Keratinocyte (primary cell): ENCODE measurements around the gene EBF4. TPM values are rescaled to one million over a fixed set of nuclear protein-coding genes. Genes with fewer than 3 reads are reported as not detected.
A peak's percentile ranks its signal among the peaks of the same experiment; 100 is the strongest.
"Not testable (repeated sequence)": the region's sequence is repeated elsewhere in the genome, so short reads cannot be mapped to it uniquely, and the experiment has no call there.

ENCODE experiments used
- DNase-seq: peaks from one replicate; pipeline ENCODE4 v3.0.0-alpha.2; 2011; ENCODE audit warnings: low read depth, missing footprints, low spot score
- FAIRE-seq: peaks from 2 replicates; lab custom pipeline; 2011; peaks lifted over from hg19 to GRCh38; lab: Jason Lieb, UNC
- H2AFZ ChIP-seq: 2 replicates; pipeline ENCODE4 v1.6.0; 2012; ENCODE audit warnings: low read length, control low read depth, inconsistent platforms; ENCODE audit not compliant: control insufficient read depth
- H3K27ac ChIP-seq: 2 replicates; pipeline ENCODE4 v1.5.1; 2011; ENCODE audit warnings: low read length; ENCODE audit not compliant: control insufficient read depth, insufficient read depth
- H3K27me3 ChIP-seq: 3 replicates; pipeline ENCODE4 v1.6.0; 2011; ENCODE audit warnings: low read length; ENCODE audit not compliant: control insufficient read depth, insufficient read depth; ENCODE audit errors: extremely low read depth
- H3K36me3 ChIP-seq, 2 experiments: 2 replicates in 1 of 2; 3 replicates in 1 of 2; pipeline ENCODE4 v1.5.1; 2011; ENCODE audit warnings: low read length in 2 of 2, mild to moderate bottlenecking in 1 of 2; ENCODE audit not compliant: control insufficient read depth in 2 of 2, insufficient read depth in 2 of 2; ENCODE audit errors: extremely low read depth in 1 of 2
- H3K4me1 ChIP-seq: 3 replicates; pipeline ENCODE4 v1.5.1; 2011; ENCODE audit warnings: low read length; ENCODE audit not compliant: control insufficient read depth, insufficient read depth; ENCODE audit errors: extremely low read depth
- H3K4me2 ChIP-seq: 3 replicates; pipeline ENCODE4 v1.6.0; 2011; ENCODE audit warnings: low read depth, low read length; ENCODE audit not compliant: control insufficient read depth, insufficient read depth; ENCODE audit errors: extremely low read depth
- H3K4me3 ChIP-seq, 3 experiments: fragments of 200-600 bp in 1 of 3; sonication (generic) in 1 of 3; 2 replicates in 2 of 3; 3 replicates in 1 of 3; pipeline ENCODE4 v1.5.1; 2011 to 2016; ENCODE audit warnings: low read length in 3 of 3, mild to moderate bottlenecking in 3 of 3, control low read depth in 2 of 3, inconsistent platforms in 1 of 3, low read depth in 1 of 3, mixed read lengths in 1 of 3, mixed run types in 1 of 3, moderate library complexity in 1 of 3; ENCODE audit not compliant: control insufficient read depth in 2 of 3, insufficient read depth in 2 of 3; ENCODE audit errors: extremely low read depth in 1 of 3
- H3K79me2 ChIP-seq: 2 replicates; pipeline ENCODE4 v1.6.0; 2012; ENCODE audit warnings: low read length; ENCODE audit not compliant: control insufficient read depth, insufficient read depth
- H3K9ac ChIP-seq: 3 replicates; pipeline ENCODE4 v1.6.0; 2011; ENCODE audit warnings: low read length; ENCODE audit not compliant: control insufficient read depth, insufficient read depth; ENCODE audit errors: extremely low read depth
- H3K9me1 ChIP-seq: 3 replicates; pipeline ENCODE4 v1.6.0; 2011; ENCODE audit warnings: low read length; ENCODE audit not compliant: control insufficient read depth, insufficient read depth; ENCODE audit errors: extremely low read depth
- H3K9me3 ChIP-seq: 2 replicates; pipeline ENCODE4 v1.5.1; 2012; ENCODE audit warnings: low read depth, low read length; ENCODE audit not compliant: control insufficient read depth
- H4K20me1 ChIP-seq: 3 replicates; pipeline ENCODE4 v1.6.0; 2011; ENCODE audit warnings: low read length; ENCODE audit not compliant: control insufficient read depth, insufficient read depth; ENCODE audit errors: extremely low read depth
- EZH2 ChIP-seq: IDR thresholded peaks from one replicate; pipeline ENCODE4 v1.6.1; 2012; ENCODE audit warnings: inconsistent platforms, mild to moderate bottlenecking, low read length, moderate library complexity
- dilution Hi-C: fragments of 300-500 bp; cut with MboI; formaldehyde crosslinking; loops from one replicate; pipeline ENCODE4 v1.7.0; 2020; ENCODE audit warnings: low sequenced_read_pairs; ENCODE audit not compliant: extremely low pct_ligation_motif_present
- polyA plus RNA-seq, 5 experiments: library from polyadenylated mRNA; depleted of rRNA in 3 of 5; stranded (reverse) in 3 of 5; stranded (forward) in 1 of 5; unstranded in 1 of 5; fragments of >200 nt; gene quantifications; 1 replicate in 1 of 5; 2 replicates in 3 of 5; 3 replicates in 1 of 5; pipeline versions ENCODE4 v1.2.1 to v1.2.3, GENCODE V29; 2011 to 2012; ENCODE audit warnings: missing spikeins in 2 of 5, low read depth in 1 of 5, low replicate concordance in 1 of 5
- TF ChIP-seq, protein P1 (sequence below), 3 experiments: IDR thresholded peaks in 1 of 3; conservative IDR thresholded peaks in 1 of 3; optimal IDR thresholded peaks in 1 of 3; 2 replicates in 2 of 3; 3 replicates in 1 of 3; pipeline versions ENCODE3 to v1.5.1; 2011; ENCODE audit warnings: low read length in 3 of 3, mild to moderate bottlenecking in 3 of 3, moderate library complexity in 2 of 3, control low read depth in 1 of 3, inconsistent platforms in 1 of 3; ENCODE audit not compliant: insufficient read depth in 2 of 3; ENCODE audit errors: extremely low read depth in 1 of 3

Gene EBF4
- polyA plus RNA-seq, 1 donor (not counting 4 experiments of a cell fraction or from before 2014, with no cell fraction given) = not detected

DNA sequence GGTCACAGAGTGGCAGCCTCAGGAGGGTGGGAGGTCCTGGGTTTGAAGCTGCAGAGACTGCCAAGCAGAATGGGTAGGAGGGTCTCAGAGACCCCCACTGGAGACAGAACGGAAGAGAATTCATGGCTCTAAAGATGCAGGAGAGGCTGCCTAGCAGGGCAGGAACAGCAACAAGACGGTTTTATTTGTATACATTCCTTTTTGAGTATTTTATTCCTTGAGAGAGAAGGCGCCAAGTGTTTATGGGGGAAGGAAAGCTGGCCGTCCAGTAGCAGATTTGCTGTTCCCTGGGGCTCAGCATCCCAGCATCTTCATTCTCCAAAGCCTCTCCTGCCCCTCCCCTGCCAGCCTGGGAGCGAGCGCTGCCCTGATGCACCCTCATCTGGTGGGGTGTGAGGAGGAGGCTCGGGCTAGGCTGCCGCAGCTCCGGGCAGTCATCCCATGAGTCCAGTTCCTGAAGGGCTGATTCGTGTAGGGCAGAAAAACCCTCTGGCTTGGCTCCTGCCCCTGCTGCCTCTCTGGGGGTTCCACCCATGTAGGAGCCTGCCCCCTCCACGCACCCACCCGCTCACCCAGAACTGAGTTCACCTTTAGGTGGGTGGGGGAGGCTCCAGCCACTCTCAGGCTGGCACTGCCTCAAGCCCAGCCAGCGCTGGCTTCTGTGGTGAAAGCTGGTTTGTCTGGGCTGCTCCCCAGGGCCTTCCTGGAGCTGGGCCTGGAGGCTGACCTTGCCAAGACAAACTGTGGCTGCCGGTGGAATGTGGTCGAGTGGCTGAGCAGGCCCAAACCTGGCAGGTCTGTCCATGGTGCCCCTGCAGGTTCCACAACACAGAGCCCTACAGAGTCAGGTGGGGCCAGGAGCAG is 75.4 kb downstream of the EBF4 start:
- H3K79me2 ChIP-seq = no peaks in the 10 kb centered on the region
- no peak for FAIRE-seq
- no peak overlapping the region for H3K27ac ChIP-seq
- H3K27me3 ChIP-seq = peaks cover 42% of the 10 kb centered on the region
- no peak overlapping the region for H3K9ac ChIP-seq
- peaks cover 8% of the 10 kb centered on the region for H3K4me1 ChIP-seq
- dilution Hi-C loops = no loop called here
- peak overlapping the region; percentile 19 for H3K4me2 ChIP-seq
- DNase-seq = no peak
- no peaks in the 10 kb centered on the region for H3K9me3 ChIP-seq
- TF ChIP-seq EZH2 = no peak
- TF ChIP-seq, protein P1, sequence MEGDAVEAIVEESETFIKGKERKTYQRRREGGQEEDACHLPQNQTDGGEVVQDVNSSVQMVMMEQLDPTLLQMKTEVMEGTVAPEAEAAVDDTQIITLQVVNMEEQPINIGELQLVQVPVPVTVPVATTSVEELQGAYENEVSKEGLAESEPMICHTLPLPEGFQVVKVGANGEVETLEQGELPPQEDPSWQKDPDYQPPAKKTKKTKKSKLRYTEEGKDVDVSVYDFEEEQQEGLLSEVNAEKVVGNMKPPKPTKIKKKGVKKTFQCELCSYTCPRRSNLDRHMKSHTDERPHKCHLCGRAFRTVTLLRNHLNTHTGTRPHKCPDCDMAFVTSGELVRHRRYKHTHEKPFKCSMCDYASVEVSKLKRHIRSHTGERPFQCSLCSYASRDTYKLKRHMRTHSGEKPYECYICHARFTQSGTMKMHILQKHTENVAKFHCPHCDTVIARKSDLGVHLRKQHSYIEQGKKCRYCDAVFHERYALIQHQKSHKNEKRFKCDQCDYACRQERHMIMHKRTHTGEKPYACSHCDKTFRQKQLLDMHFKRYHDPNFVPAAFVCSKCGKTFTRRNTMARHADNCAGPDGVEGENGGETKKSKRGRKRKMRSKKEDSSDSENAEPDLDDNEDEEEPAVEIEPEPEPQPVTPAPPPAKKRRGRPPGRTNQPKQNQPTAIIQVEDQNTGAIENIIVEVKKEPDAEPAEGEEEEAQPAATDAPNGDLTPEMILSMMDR (optimal IDR thresholded peaks at IDR 0.05 in 1 of 3, IDR thresholded peaks at IDR 0.05 in 1 of 3, conservative IDR thresholded peaks at IDR 0.05 in 1 of 3; ENCODE audit: extremely low read depth in 1 of 3, insufficient read depth in 2 of 3, low read length in 3 of 3) = no peak
- no peaks in the 10 kb centered on the region for H3K9me1 ChIP-seq
- no peak overlapping the region for H3K4me3 ChIP-seq
- peaks cover 6% of the 10 kb centered on the region for H4K20me1 ChIP-seq
- H3K36me3 ChIP-seq = no peaks in the 10 kb centered on the region
- H2AFZ ChIP-seq = no peak overlapping the region

DNA sequence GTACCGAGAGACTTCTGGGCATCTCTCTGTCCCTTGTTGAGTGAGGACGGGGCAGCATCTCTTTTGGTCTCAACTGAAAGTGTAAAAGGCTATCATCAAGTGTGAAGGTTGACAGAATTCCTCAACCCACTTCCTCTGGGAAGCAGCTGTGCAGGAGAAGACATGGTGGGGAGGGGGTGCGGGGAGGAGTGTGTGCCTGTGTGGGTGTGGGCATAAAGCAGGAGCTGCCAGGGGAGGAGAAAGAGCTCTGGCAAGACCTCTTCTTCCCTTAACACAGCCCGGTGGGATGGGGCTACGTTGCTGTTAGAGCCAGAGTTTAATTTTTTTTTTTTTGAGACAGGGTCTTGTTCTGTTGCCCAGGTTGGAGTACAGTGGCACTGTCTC is 76.0 kb downstream of the EBF4 start:
- Histone ChIP-seq H3K27ac (no peak overlapping the region), H3K4me1 (peaks cover 8% of the 10 kb centered on the region), H3K9me3 (no peaks in the 10 kb centered on the region), H3K4me2 (no peak overlapping the region), H3K27me3 (peaks cover 37% of the 10 kb centered on the region), H3K79me2 (no peaks in the 10 kb centered on the region), H4K20me1 (peaks cover 6% of the 10 kb centered on the region), H3K4me3 (no peak overlapping the region), H3K9ac (no peak overlapping the region), H2AFZ (no peak overlapping the region), H3K36me3 (no peaks in the 10 kb centered on the region), H3K9me1 (no peaks in the 10 kb centered on the region)
- TF ChIP-seq, protein P1 (optimal IDR thresholded peaks at IDR 0.05 in 1 of 3, IDR thresholded peaks at IDR 0.05 in 1 of 3, conservative IDR thresholded peaks at IDR 0.05 in 1 of 3; ENCODE audit: extremely low read depth in 1 of 3, insufficient read depth in 2 of 3, low read length in 3 of 3) = no peak
- no peak for TF ChIP-seq EZH2
- FAIRE-seq (no peak), DNase-seq (no peak)
- dilution Hi-C loops = no loop called here

DNA sequence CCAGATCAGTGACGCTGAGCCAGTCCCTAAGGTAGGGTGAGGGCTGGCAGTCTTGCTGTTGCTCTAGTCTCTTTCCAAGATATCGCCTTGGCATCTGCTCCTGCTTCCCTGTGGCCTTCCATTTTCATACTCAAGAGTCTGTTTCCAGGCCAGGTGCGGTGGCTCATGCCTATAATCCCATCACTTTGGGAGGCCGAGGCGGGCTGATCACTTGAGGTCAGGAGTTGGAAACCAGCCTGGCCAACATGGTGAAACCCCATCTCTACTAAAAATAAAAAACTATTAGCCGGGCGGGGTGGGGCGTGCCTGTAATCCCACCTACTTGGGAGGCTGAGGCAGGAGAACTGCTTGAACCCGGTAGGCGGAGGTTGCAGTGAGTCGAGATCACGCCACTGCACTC is 77.5 kb downstream of the EBF4 start:
- H3K4me2 ChIP-seq, H3K4me1 ChIP-seq, H3K4me3 ChIP-seq, DNase-seq, H3K27ac ChIP-seq, H3K9ac ChIP-seq, dilution Hi-C loops, H3K9me3 ChIP-seq, H3K79me2 ChIP-seq, FAIRE-seq, H4K20me1 ChIP-seq, H3K9me1 ChIP-seq, H2AFZ ChIP-seq, H3K36me3 ChIP-seq: not testable (repeated sequence)
- peaks cover 40% of the 10 kb centered on the region for H3K27me3 ChIP-seq
